Measurements from ENCODE around the gene SLC7A4.
"Not testable (repeated sequence)": the region's sequence is repeated elsewhere in the genome, so short reads cannot be mapped to it uniquely, and the experiment has no call there.

Gene SLC7A4

GRCh38 chr22:21018314-21018713 is 14.0 kb downstream of the SLC7A4 start:
- no peak for DNase-seq

GRCh38 chr22:21016644-21017420 is 15.5 kb downstream of the SLC7A4 start:
- no peak for DNase-seq

GRCh38 chr22:21015466-21016006 is 16.8 kb downstream of the SLC7A4 start:
- no peak for DNase-seq

GRCh38 chr22:21014726-21015465 is 17.5 kb downstream of the SLC7A4 start, which contains the start of gene P2RX6:
Gene P2RX6 (plus strand): TSS chr22:21015165. CDS start chr22:21015175, 10 bp downstream.
- no peak for DNase-seq

GRCh38 chr22:21014202-21014725 is 18.1 kb downstream of the SLC7A4 start:
- DNase-seq, result peak; percentile 52

- DNase-seq, result no peak
These were observed 18.6 kb downstream of the SLC7A4 start for GRCh38 chr22:21013657-21014201.

- DNase-seq, result no peak
These were observed 19.6 kb downstream of the SLC7A4 start for GRCh38 chr22:21012446-21013407.

- no peak for DNase-seq
These were observed 21.8 kb downstream of the SLC7A4 start for GRCh38 chr22:21010426-21011113.

GRCh38 chr22:21009638-21010425 is 22.5 kb downstream of the SLC7A4 start:
- no peak for DNase-seq

GRCh38 chr22:21009208-21009607 is 23.2 kb downstream of the SLC7A4 start:
- not testable (repeated sequence) for DNase-seq

- peak; percentile 0 for DNase-seq
These were observed 28.6 kb downstream of the SLC7A4 start for GRCh38 chr22:21003782-21004181.

GRCh38 chr22:21001601-21002325 is 30.6 kb downstream of the SLC7A4 start, which contains the start of gene THAP7:
Gene THAP7 (minus strand): TSS chr22:21002118. CDS start chr22:21001911, 207 bp downstream.
- DNase-seq, result peak; percentile 73

GRCh38 chr22:21000987-21001600 is 31.3 kb downstream of the SLC7A4 start:
- no peak for DNase-seq

GRCh38 chr22:21000207-21000986 is 32.0 kb downstream of the SLC7A4 start:
- no peak for DNase-seq

- DNase-seq, result no peak
These were observed 32.8 kb downstream of the SLC7A4 start for GRCh38 chr22:20999350-21000206.

- no peak for DNase-seq
These were observed 33.7 kb downstream of the SLC7A4 start for GRCh38 chr22:20998411-20999336.

Measured in NCI-H2081 treated with DMSO at 0.1 percent for 48 hours (cell line).